ENCODE measurements around the gene GALNT12. TPM values are rescaled to one million over a fixed set of nuclear protein-coding genes. Genes with fewer than 3 reads are reported as not detected.

Gene GALNT12
- total RNA-seq, 1 donor from 2014 or later: 16.6 TPM

GRCh38 chr9:98805506-98806272, 1.8 kb upstream of the GALNT12 start:
- ATAC-seq: peak; percentile 61

DNA sequence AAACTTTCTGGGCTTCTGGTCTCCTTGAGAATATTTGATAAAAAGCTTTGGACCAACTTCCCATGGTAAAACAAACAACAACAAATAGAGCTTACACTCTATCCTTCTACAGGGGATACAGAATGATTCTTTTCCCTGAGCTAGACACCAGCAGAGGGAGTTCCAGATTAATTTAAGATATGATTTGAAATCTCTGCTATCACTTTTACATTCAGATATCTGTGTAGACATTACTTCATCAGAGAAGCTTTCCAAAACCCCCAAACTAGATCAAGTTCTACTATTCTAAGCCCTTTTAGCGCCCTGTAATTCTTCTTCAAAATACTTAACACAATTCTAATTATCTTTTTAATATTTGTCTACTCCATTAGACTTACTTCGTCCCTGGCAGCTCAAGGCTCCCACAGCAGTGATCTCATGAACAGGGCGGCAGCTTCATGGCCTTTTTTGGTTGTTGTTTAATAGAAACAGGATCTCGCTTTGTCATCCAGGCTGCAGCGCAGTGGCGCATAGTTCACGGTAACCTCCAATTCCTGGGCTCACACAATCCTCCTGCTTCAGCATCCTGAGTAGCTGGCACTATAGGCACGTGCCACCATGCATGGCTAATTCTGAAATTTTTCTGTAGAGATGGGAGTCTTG, 955 bp upstream of the GALNT12 start:
- ATAC-seq: no peak

GRCh38 chr9:98807814-98808195, 335 bp downstream of the GALNT12 start:
- no peak for ATAC-seq

DNA sequence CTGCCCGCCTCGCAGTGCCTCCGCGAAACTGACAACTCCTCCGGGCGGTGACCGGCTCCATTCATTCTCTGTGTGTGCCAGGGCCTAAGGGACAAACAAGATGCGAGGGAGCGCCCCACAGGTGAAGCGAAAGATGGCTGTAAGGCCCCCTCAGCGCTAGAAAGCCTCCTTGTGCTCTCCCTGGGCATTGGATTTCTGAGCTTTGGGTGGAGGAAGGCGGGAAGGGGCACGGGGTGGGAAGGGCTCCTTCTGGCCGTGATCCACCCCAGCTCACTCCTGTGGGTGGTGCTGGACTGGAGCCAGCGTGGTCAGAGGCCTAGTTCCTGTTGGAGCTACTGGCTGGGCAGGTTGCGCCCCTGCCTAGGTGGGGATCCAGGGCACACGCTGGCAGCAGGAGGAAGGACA, 943 bp downstream of the GALNT12 start:
- peak; percentile 69 for ATAC-seq

DNA sequence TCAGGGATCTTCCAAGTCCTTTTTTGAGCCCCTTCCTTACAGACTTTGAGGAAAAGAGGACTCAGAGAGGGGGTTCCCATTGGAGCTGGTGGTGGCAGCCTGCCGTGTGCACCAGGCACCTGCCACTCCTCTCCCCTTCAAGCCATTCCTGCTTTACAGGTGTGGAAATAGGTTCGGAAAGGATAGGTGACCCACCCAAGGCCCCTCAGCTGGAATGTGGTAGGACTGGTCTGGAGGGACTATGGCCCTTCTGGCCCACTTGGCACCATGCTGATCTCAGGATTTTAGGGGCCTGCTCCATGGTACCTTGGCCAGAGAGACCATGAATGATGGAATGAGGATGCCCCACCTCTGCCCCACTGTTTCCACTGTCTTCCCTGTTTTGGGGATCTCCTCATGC, 1.4 kb downstream of the GALNT12 start:
- ATAC-seq: peak; percentile 53

GRCh38 chr9:98809311-98810101, 2.0 kb downstream of the GALNT12 start:
- no peak for ATAC-seq

DNA sequence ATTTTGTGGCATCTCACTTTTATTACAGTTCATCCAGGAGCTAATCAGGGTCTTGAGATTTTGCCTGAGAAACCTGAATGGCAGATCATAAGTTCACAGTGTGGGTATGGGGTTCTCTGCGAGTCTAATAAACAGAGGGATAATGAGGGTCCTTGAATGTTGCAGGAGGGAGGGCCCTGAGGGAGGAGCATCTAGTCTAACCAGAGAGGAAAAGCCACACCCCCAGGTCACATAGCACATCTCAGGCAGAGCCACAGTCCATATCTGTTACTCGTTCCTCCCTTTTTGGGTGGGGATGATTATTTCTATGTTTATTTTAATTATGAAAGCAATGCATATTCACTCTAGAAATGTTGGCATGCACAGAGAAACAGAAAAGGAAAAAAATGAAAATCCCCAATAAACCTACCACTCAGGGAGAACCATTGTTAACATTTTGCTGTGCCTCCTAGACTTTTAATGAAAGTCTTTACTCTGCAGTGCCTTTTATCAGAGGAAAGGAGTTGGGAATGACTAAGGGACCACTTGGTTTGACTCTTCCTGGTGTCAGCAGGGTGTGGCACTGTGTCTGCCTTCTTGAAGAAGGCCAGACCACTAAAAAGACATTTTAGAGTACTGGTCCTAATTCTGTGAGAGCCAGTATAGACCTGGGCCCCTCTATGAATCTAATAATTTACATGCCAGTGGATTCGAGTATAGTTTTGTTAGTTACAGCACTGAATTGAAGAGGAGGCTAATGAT, 2.8 kb downstream of the GALNT12 start:
- no peak for ATAC-seq

DNA sequence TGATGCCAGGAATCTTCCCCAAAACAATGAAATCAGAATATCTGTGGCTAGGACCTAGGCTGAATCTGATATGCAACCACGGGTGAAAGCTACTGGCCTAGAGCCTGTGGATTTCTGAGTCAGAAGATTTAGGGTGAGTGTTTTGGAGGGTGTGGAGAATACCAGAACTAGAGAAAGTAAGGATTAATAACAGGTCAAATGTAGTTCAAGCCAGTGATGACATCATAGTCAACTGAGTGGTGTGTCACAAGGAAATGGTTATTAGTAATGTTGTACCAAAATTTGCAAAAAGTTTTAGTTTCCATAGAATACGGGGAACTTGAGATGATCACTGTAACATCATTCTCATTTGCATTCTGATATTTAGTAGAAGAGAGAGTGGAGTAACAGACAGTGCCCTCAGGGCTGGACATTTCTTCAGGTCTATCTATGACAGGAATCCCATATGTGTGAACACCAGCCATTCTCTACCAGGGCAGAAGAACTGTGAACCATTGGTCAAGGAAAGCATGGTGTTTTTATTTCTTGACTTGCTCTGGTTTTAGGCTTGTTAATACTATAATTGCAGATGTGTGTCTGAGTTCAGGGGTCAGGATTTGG, 3.7 kb downstream of the GALNT12 start:
- peak; percentile 92 for ATAC-seq

GRCh38 chr9:98815391-98815951, 8.0 kb downstream of the GALNT12 start:
- no peak for ATAC-seq

GRCh38 chr9:98818764-98819163, 11.3 kb downstream of the GALNT12 start:
- no peak for ATAC-seq

DNA sequence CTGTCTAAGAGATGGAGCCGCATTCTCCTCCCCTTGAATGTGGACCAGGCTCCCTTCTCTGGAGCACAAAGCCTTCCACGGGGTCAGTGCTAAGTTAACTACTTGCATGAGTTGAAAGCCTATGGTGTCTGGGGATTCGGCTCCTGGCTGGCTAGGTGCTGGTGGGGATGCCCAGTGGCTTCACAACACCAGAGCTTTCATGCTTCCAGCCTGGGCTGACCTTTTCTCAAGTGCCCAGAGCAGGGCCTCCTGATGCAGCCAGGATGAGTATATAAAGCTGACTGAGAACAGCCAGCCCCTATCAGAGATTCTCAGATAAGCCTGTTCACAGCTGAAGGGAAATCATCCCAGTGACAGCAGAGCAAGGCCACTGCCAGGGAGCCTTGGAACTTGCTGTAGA, 11.8 kb downstream of the GALNT12 start:
- no peak for ATAC-seq

- no peak for ATAC-seq
Measured at GRCh38 chr9:98821831-98822230, 14.4 kb downstream of the GALNT12 start.

DNA sequence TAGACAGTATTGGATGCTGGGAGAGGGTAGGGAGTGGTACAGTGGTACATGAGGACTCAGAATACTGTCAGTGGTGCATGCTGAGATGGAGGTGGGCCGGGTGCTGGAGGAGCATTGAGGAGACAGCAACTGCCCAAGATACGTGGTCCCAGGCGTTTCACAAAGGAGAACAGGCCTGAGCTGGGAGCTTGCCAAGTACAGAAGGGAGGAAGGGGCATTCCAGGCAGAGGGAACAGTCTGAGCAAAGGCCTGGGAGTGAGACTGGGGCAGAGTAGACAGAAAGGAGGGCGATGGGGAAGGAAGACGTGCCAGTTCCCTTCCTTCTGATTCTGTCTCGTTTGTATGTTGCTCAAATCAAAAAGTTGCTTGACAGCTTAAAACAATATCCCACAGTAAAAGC, 15.2 kb downstream of the GALNT12 start:
- no peak for ATAC-seq

GRCh38 chr9:98823666-98824334, 16.3 kb downstream of the GALNT12 start:
- ATAC-seq: peak; percentile 78

DNA sequence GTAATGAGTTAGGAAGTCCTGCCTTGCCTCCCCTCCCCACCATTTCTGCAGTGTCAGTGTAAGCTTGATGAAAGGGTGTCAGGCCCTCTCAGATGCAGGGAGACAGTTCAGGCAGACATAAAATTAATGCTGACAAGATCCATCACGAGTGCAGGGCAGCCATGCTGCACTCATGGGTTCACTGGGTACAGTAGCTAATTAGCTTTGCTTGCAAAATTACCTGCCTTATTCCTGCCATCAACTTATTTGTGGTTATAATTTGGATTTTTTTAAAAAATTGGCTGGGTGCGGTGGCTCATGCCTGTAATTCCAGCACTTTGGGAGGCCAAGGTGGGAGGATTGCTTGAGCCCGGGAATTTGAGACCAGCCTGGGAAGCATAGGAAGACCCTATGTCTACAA, 17.9 kb downstream of the GALNT12 start:
- no peak for ATAC-seq

- ATAC-seq: no peak
Measured at GRCh38 chr9:98826716-98827115, 19.2 kb downstream of the GALNT12 start.

DNA sequence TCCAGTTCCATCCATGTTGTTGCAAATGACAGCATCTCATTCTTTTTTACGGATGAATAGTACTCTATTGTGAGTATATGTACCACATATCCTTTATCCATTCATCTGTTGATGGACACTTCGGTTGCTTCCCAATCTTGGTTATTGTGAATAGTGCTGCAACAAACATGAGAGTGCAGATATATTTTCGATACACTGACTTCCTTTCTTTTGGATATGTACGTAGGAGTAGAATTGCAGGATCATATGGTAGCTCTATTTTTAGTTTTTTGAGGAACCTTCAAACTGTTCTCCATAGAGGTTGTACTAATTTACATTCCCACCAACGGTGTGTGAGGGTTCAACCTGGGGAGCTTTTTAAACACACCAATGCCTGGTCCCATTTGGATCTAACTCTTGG, 22.3 kb downstream of the GALNT12 start:
- no peak for ATAC-seq

- no peak for ATAC-seq
Measured at GRCh38 chr9:98830554-98830953, 23.1 kb downstream of the GALNT12 start.

DNA sequence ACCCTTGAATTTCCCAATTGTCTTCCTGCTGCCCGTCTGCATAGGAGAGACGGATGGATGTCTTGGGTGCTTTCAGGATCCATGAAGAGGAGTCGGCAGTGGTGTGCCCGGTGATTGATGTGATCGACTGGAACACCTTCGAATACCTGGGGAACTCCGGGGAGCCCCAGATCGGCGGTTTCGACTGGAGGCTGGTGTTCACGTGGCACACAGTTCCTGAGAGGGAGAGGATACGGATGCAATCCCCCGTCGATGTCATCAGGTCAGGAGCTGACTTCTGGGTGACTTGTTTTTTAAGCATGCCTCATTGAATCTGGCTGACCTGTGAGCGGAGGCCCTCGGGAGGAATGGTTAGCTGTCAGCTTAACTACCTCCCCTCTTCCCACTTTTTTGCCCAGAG, 24.2 kb downstream of the GALNT12 start:
- no peak for ATAC-seq

DNA sequence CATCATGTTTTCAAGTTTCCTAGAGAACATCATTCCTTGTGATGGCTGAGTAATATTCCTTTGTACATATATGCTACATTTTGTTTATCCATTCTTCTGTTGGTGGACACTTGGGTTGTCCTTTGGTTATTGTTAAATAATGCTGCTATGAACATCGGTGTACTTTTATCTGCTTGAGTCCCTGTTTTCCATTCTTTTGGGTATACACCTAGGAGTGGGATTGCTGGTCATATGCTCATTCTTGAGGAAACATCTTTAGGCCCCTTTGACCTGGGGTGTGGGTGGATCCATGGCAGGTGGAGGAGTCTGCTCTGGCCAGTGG, 25.3 kb downstream of the GALNT12 start:
- ATAC-seq: no peak

GRCh38 chr9:98833090-98833956, 25.9 kb downstream of the GALNT12 start:
- no peak for ATAC-seq
